ENCODE measurements around the gene ANKRD37. TPM values are rescaled to one million over a fixed set of nuclear protein-coding genes. Genes with fewer than 3 reads are reported as not detected.

ANKRD37 gene
- total and polyA plus RNA-seq, 9 of the 15 experiments (the other 6 are each of a cell fraction or from before 2014, with no cell fraction given), result 1.3 to 53.7 (median 3.6) TPM

DNA sequence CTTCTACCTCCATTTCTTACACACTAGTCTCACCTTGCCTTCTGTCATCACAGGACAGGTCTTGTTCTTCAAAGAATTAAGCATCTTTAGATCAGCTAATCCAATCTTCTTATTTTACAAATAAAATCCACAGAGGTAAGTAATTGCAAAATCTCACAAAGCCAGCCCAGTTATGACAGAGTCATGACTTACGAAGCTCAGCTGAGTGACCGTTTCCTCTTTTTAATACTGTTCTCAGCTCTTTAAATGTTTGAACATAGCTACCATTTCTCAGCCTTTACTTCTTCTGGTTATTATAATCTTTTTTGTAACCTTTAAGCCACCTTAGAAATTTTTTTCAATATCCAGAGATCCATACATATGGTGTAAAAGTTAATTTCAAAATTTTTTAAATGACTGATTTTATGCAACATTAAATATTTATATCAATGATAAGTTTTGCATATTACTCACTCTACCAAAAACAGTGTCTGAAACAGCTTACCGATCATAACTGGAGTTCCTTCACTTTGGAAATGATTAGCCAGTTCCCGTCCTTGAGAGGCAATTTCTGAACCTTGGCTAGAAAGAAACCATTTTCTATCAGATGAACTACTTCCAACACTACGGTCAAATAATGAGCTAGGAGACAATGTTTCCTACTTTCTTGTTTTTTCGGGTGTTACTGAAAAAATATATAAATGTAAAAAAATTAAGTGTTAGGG is 8.8 kb downstream of the ANKRD37 start (continued):
- no peak for TF ChIP-seq ATF1 (CRISPR knock-in tag; IDR thresholded peaks at IDR 0.05)
- TF ChIP-seq ATF1 (tag; IDR thresholded peaks at IDR 0.05), result no peak
- TF ChIP-seq, protein P1, sequence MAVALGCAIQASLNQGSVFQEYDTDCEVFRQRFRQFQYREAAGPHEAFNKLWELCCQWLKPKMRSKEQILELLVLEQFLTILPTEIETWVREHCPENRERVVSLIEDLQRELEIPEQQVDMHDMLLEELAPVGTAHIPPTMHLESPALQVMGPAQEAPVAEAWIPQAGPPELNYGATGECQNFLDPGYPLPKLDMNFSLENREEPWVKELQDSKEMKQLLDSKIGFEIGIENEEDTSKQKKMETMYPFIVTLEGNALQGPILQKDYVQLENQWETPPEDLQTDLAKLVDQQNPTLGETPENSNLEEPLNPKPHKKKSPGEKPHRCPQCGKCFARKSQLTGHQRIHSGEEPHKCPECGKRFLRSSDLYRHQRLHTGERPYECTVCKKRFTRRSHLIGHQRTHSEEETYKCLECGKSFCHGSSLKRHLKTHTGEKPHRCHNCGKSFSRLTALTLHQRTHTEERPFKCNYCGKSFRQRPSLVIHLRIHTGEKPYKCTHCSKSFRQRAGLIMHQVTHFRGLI (CRISPR knock-in tag; IDR thresholded peaks at IDR 0.05), result no peak
- no peak for TF ChIP-seq HMGN3 (IDR thresholded peaks at IDR 0.05; ENCODE audit: borderline replicate concordance, extremely low read depth, insufficient read length, low read depth, low read length)
- TF ChIP-seq KLF10 (CRISPR knock-in tag; IDR thresholded peaks at IDR 0.05), result no peak
- TF ChIP-seq, protein P2, sequence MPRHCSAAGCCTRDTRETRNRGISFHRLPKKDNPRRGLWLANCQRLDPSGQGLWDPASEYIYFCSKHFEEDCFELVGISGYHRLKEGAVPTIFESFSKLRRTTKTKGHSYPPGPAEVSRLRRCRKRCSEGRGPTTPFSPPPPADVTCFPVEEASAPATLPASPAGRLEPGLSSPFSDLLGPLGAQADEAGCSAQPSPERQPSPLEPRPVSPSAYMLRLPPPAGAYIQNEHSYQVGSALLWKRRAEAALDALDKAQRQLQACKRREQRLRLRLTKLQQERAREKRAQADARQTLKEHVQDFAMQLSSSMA (CRISPR knock-in tag; IDR thresholded peaks at IDR 0.05), result no peak
- no peak for TF ChIP-seq WHSC1 (IDR thresholded peaks at IDR 0.05; ENCODE audit: low read length)

DNA sequence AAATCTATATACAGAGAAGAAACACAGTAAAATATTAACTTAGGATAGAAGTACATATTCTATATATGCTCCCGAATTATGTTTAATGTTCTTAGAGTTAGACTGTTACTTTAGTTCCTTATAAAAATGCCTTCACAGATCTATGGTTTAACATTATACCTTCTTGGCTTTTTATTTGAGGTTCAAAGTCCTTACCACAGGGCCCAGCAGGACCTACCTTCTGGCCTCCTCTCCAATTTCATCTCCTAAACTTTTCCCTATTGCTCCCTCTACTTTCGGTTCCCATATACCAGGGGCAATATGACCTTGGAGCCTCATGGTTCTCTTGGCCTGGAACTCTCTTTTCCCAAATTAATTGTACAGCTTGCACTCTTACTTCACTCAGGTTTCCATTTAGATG is 11.8 kb downstream of the ANKRD37 start:
- no TSS peak for BruUV-seq (replicated peaks)
- 85% methylated on average over 2 of the region's 2 CpGs for WGBS (ENCODE audit: insufficient coverage, low coverage, missing lambda C conversion rate)
- in situ Hi-C loops (cut with MboI), result no loop called here
- Histone ChIP-seq H3K27ac (ENCODE audit: extremely low read depth, low read depth, low read length) (no peak overlapping the region), H3K9ac (ENCODE audit: insufficient read depth in 1 of 2, low read depth in 2 of 2, low read length in 2 of 2) (no peak overlapping the region), H3K9me1 (ENCODE audit: control insufficient read depth, insufficient read depth, low read length) (no peaks in the 10 kb centered on the region), H2AFZ (ENCODE audit: low read depth, low read length) (no peak overlapping the region), H3K9me3 (replicated peaks; ENCODE audit: control insufficient read depth, insufficient read depth, low read depth, low read length) (no peaks in the 10 kb centered on the region), H4K20me1 (replicated peaks; ENCODE audit: control insufficient read depth, insufficient read depth, low read length) (no peaks in the 10 kb centered on the region), H3K4me2 (ENCODE audit: insufficient read depth, low read length) (no peak overlapping the region), H3K36me3 (ENCODE audit: control insufficient read depth, insufficient read depth, low read length) (peaks cover 36% of the 10 kb centered on the region; the same call in 2 of the 3 replicates), H3K4me1 (replicated peaks in 1 of 2; ENCODE audit: control insufficient read depth in 2 of 2, insufficient read depth in 2 of 2, low read length in 2 of 2) (no peaks in the 10 kb centered on the region), H3K27me3 (ENCODE audit: control insufficient read depth in 2 of 2, insufficient read depth in 2 of 2, low read length in 2 of 2) (no peaks in the 10 kb centered on the region), H3K79me2 (ENCODE audit: control insufficient read depth, insufficient read depth, low read length) (no peaks in the 10 kb centered on the region), H3K4me3 (no peak overlapping the region)
- POLR2A ChIA-PET, result no interaction called here
- no peak for DNase-seq (ENCODE audit: extremely low read depth in 1 of 4, low spot score in 3 of 4)
- no peak for ATAC-seq
- no peak for FAIRE-seq
- intact Hi-C loops (cut with micrococcal nuclease), result no loop called here
- CTCF ChIA-PET (ENCODE audit: low intra/inter-chr PET ratio), result no interaction called here
- TF ChIP-seq ATF7 (IDR thresholded peaks at IDR 0.05) (no peak), TEAD4 (IDR thresholded peaks at IDR 0.05; ENCODE audit: low read length) (no peak), TEAD4 (CRISPR knock-in tag; IDR thresholded peaks at IDR 0.05; ENCODE audit: borderline replicate concordance) (no peak), EZH2 (IDR thresholded peaks at IDR 0.05; ENCODE audit: borderline replicate concordance, low read depth, low read length) (no peak), NR4A1 (CRISPR knock-in tag; IDR thresholded peaks at IDR 0.05) (no peak), NR4A1 (tag; IDR thresholded peaks at IDR 0.05) (no peak), HMG20A (CRISPR knock-in tag; conservative IDR thresholded peaks at IDR 0.05) (no peak), KAT7 (CRISPR knock-in tag; IDR thresholded peaks at IDR 0.05; ENCODE audit: borderline replicate concordance) (no peak), ZNF699 (CRISPR knock-in tag; IDR thresholded peaks at IDR 0.05; ENCODE audit: insufficient replicate concordance) (no peak), RBM39 (optimal IDR thresholded peaks at IDR 0.05; ENCODE audit: low read depth, low read length) (no peak)
- TF ChIP-seq, protein P3, sequence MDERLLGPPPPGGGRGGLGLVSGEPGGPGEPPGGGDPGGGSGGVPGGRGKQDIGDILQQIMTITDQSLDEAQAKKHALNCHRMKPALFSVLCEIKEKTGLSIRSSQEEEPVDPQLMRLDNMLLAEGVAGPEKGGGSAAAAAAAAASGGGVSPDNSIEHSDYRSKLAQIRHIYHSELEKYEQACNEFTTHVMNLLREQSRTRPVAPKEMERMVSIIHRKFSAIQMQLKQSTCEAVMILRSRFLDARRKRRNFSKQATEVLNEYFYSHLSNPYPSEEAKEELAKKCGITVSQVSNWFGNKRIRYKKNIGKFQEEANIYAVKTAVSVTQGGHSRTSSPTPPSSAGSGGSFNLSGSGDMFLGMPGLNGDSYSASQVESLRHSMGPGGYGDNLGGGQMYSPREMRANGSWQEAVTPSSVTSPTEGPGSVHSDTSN (CRISPR knock-in tag; IDR thresholded peaks at IDR 0.05; ENCODE audit: low read depth), result no peak
- TF ChIP-seq, protein P3 (tag; conservative IDR thresholded peaks at IDR 0.05; ENCODE audit: low read depth), result no peak

Data from K562 (cell line).